HG03520 (cell line): ENCODE data around the gene LRP1B.

Experiments
- ATAC-seq: cut with Tn5 transposase; IDR thresholded peaks from one replicate; pipeline ENCODE4 v1.9.1; 2021; ENCODE audit warnings: mild to moderate bottlenecking, moderate library complexity; ENCODE audit not compliant: unreplicated experiment

LRP1B gene

DNA sequence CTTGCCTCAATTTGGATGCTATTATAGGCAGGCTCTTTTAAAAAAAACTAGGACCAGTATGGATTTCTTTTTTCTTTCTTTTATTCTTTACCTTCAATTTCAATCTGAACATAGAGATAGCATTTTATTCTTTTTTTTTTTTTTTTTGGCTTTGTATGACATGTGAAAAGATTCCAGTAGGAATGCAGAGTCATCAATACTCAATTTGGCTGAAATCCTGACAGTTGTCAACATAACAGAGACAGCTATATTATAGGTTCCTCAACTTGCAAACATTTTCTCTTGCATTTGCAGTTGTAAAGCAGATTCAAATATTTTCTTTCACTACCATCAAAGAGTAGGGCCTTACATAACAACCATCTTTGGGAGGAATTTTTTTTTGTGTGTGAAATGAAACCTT is 334.4 kb downstream of the LRP1B start:
- no peak for ATAC-seq

DNA sequence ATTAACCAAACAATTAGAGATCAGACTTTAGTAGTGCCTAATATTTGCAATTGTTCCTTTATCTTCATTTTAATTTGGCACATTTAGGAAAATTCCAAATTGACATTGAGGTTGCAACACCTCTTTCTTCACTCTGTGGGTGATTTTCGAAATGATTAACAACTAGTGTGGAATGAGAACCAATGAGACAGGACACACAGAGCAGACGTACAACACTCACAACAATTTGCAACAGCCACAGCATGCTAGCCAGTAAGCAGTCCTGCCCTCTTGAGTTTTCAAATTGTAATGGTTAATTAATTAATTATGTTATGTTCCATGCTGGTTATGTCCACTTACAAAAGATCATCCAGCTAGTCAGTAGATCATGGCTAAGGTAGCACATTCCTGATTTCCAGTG is 339.3 kb downstream of the LRP1B start:
- no peak for ATAC-seq

DNA sequence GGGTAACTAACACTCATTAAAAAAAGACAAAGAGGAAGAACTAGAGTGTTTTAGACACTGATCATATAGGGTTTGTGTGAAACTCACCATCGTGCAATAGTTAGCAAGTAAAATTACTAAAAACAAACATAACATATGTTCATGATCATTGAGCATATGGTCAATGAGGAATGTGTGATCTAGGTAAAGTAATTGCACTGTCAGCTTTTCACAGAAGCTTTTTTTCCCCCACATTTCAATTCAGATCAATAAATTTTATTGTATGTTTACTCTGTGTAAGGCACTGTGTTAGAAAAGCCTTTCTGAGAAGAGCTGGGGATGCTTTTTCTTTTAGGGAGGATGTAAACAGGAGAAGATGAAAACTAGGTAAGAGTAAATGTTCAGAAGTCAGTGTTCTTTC is 348.2 kb downstream of the LRP1B start:
- no peak for ATAC-seq

DNA sequence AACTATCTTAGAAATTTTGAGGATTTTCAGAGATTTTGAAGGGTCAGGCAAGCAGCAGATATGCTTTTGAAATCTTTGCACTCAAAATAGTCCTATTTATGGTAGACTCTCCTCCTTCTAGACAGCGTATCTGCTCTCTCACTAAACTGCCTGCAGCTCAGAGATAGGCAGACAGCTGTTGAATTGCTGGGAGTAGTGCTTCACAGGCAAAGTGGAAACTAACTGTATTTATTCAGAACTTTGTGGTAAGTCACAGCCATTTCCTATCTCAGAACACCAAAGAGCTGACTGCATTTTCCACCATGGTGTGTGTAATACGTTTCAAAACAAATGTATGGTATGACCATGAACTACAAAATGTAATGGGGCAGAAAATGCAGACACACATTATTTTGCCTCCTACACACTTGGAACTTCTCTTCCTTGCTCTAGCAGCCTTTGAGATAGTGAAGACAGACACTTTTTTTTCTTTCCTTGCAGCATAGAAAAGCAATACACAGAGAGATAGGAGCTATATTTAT is 352.4 kb downstream of the LRP1B start:
- no peak for ATAC-seq

DNA sequence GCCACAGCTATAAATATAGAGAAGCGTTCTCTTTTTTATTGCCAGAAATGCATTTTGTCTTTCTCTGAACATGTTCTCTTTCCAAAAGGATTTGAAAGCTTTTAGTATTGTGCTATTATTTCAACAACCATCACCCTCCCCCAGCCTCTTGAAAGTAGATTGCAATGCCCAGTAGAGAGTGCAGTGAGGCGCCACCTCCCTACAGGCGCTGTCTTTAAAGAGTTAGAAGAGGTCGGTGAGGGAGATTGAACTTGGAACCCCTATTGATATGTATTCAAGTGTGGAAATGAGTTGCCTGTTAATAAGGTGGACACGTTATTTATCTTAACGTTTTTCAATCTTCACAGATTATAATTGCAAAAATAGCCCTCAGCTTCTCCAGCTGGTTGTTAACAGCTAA is 360.3 kb downstream of the LRP1B start:
- no peak for ATAC-seq

DNA sequence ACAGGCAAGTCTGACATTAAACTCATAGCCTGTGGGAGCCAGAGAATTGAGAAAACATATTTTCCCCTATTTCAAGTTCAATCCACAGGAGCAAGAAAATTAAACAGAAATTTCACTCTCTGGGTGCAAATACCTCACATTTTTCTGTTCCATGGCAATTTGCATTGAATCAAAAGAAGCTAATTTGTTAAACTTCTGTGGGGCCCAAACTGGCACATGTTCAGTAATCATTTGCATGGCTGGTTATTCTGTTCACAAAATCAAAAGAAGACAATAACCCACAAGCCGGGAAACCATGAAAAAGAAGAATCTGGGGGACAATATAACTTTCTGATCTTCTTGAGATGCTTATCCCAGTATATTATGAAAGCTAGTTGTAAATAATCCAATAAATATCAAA is 363.1 kb downstream of the LRP1B start:
- no peak for ATAC-seq

DNA sequence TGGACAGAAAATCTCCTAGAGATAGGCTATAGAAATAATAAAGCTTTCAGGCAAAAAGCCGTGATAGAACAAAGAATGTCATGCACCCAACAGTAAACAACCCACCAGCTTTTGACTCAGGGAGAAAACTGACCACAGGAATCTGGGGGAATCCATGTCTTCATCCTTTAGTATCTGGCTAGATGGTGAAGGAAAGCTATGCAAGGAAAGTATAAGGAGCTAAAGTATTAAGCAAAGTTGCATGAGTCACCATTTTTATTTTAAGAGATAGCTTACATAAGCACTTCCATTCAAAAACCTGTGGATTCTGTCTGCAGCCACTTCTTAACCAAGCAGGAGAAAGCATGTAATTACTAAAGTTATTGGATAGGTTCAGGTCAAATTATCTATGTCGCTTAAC is 363.8 kb downstream of the LRP1B start:
- no peak for ATAC-seq

DNA sequence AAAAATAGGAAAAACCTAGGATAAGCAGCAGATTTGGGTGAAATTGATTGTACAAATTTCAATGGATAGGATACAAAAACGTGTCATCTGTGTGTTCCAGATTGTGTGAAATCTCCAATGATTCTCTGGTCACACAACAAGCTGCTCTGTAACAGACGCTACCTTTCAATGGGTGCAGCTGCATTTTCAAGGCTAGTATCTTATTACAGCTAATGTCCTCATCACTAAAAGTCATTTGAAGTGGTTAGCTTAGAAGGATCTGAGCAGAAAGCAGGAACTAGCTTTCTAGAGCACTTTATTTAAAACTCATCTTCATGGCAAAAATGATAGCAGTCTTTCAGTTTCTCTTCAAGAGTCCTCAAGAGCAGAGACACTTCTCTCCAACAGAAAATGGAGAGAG is 364.6 kb downstream of the LRP1B start:
- no peak for ATAC-seq

DNA sequence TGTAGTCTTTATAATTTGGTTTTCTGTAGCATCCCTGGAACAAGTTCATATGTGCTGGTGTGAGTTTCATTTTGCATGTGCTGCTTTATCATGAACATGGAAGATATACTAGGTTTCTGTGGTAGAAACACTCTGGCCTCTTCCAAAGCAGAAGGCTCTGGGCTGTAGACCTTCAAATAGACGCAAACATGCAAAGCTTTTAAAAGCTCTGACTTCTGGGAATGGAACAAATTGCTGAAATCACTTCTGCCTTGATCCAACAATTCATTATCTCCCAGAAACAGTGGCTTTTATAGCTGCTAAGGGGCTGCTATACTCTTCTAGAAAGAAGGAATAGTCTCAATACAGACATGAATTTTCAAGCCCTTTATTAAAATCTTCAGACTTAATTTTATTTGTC is 382.2 kb downstream of the LRP1B start:
- no peak for ATAC-seq

DNA sequence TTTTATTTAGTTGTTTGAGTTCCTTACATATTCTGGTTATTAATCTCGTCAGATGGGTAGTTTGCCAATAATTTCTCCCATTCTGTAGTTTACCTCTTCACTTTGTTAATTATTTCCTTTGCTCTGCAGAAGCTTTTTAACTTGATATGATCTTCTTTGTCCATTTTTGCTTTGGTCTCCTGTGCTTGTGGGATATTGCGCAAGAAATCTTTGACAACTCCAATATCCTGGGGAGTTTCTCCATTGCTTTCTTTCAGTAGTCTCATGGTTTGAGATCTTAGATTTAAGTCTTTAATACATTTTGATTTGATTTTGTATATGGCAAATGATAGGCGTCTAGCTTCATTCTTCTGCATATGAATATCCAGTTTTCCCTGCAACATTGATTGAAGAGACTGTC is 389.2 kb downstream of the LRP1B start:
- no peak for ATAC-seq

DNA sequence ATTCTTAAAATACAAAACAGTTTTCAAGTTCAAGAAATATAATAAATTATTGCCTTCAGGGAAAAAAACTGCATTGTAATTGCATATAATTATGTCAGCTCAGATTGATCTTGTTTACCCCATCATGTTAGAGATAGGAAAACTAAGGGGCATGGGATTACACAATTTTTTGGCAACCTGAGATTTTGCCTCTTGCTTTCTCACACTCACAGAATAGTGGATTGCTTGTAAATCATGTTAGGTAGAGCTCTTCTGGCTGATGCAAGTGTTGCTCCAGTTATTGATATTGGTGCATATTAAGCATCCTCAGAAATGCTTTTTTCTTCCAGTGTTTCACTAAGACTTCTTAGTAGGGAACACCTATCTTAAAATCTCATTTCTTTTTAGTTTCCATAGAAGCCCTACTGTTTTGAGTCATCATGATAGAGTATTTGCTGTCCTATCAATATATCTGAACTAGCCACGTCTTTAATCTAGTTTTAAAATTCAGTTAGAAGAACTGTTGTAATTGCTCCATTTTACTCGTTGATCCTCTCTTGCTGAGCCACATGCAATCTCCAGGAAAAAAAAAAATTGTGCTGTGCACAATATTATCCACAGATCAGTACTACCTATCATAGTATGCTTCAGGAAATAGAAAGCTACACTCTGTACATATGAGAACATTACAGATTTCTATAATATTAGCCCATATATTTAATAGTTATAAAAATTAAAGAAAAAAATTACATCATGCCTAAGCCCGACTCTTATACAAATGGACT is 393.1 kb downstream of the LRP1B start:
- ATAC-seq, result no peak

DNA sequence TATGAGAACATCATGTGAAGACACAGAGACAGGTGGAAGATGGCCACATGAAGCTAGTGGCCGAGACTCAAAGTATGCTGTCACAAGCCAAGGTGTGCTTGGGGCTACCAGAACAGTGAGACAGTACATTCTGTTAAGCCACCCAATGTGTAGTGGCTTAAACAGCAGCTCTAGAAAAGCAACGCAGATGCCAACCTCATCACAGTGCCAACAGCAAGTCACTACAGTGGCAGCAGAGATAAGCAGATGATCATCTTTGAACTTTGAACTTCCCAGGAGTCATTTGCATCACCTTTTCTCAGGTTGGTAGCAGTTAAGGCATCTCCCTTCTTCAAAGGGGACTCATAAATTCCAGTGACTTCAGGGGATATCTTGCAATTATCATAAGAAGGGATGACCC is 394.4 kb downstream of the LRP1B start:
- ATAC-seq, result no peak

DNA sequence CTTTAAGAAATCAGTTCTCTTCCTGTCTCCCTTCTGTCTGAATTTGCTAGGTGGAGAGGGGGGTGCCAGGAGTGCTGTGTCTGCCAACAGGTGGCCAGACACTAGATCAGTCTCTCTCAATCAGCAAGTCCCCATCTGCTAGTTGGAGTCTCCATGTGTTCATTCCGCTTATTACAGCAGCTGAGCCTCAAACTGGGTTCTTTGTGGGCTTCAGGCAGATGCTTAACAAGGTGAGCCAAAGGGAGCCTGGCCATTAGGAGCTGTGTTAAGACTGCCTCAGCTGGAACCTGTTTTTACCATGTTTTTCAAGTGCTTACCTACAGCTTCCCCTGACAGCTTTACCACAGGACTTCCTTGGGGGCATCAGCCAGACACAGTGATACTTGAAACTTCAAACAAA is 401.9 kb downstream of the LRP1B start:
- ATAC-seq, result no peak

DNA sequence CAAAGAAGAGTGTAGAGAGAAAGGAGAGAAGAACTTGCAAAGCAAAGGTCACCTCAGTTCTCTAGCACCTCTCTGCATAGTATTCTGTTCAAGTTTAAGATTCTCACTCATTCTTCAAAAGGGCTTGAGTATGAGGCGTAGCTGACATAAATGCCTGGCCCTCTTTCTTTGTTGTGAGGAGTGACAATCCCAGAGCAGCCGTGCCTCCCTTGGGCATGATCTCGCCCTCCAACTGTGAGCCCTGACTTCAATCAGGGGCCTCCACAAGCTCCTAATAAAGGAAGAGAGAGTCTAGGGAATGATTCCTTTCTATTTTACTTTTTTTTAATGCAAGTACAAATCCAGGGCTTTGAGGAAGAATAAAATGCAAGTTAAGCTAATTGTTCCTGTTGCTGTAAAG is 402.7 kb downstream of the LRP1B start:
- no peak for ATAC-seq

DNA sequence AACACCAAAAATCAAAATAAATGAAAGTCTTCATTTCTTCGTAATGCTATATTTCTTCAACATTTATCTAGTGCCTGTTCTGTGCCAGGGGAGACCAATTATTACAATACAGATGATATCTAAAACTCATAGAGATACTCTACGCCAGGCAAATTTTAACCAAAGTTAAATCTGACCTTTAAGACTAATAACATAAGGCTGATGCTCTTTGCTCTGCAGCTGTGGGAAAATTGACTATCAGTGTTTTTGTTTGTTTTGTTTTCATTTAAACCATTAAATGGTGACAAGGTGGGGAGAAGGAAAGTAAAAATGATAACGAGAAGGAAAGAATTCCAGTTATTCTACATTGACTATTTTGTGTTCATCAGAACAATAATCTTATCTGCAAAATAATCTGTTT is 406.4 kb downstream of the LRP1B start:
- ATAC-seq, result no peak

DNA sequence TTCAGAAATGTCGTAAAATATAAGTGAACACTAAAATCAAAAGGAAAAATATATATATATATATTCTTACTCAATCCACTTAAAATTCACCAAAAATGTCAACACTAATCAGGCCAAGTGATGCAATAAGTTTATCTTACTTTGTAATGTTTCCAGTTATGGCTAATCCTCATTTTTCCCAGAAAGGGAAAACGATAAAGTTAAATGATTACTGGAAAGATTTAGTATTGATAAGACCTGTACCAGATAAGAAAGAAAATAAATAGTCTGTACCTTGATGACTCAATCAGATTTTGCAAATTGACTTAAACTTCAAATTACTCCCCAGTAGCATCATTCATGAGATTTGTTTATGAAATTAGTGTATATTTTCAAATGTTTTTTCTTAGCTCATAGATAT is 407.0 kb downstream of the LRP1B start:
- no peak for ATAC-seq

DNA sequence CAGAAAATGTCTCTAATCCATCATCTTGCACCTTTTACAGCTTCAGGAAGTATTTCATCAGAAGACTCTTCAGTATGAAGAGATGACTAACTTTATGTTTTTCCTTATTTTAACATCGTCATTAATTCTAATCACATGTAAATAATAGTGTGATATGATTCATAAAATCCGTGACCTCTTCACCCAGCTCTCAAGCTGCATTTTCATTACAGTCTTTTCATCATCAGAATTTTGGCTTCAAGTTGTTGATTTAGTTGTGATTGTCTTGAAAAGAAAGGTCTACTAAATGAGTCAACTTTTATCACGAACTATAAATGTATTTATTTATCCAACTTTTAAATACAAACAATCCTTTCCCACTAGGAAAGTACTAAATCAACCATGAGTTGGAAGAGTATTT is 410.3 kb downstream of the LRP1B start:
- ATAC-seq, result no peak

DNA sequence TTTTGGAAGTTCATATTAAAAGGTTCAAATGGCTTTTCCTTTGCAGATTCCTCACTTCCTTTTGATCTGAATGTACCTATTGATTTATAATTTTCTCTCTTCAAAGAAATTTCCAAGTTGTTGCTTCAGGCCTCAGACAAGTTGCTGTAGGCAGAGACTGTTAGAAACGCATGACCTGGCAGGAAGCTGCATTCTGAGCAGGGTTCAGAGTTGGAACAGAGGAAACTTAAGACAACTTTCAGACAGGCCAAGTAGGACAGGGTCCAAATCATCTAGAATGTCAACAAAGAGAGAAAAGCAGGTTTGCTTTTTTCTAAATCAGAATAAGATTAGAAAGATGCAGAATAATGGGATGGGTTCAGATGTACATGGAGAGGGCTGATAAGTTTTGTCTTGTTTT is 416.3 kb downstream of the LRP1B start:
- no peak for ATAC-seq

DNA sequence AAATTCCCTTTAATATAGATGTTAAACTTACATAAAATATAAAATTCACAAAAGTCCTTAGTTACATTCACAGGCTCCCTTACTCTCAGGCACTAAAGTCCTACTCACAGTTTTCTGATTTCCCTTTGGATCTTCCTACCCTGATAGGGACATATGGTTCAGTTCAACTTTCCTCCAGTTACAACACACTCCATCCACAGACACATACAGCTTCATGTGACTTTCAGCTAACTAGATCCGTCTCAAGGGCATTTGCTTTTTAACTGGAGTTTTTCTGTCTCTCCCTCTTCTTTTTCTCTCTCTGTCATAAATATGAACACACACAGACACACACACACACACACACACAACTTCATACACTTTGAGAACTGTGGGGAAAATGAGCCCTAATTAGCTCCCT is 419.2 kb downstream of the LRP1B start:
- ATAC-seq, result no peak

DNA sequence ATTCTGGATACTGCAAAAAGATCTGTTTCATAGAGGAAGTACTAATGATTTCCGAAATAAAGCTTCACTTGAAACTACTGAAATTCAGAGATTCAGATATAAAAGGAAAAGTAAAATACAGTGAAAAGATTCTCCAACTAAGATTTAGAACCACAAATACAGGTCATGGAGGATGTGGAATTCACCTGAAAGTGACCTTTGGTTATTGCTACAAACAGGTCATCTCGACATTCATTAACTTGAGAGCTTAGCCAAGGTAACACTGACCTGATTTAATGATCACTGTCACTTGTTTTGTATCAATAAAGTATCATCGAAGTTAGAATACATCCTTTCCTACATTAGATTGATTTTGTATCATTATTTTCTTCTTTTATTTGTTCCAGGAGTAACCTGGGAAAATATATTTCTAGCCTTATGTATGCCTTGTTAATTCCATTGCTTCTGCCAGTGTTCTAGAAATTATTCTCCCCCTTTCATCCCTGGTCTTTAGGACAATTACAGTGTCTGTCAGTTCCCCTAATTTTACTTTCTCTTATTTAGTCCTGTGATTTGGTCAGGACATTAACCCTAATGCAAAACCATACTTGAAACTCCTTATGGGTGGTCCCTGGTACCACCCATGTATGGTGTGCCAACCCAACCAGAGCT is 420.1 kb downstream of the LRP1B start:
- no peak for ATAC-seq

DNA sequence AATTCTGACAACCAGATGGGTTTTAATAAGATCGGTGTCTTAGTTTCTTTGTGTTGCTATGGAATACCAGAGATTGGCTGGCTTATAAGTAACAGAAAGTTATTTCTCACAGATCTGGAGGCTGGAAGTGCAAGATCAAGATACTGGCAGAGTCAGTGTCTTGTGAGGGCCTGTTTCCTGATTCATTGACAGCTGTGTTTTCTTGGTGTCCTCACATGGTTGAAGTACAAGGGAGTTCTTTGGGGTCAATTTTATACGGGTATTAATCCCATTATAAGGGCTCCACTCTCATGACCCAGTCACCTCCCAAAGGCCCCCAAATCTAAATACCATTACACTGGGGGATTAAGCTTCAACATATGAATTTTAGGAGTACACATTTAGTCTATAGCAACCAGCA is 421.1 kb downstream of the LRP1B start:
- no peak for ATAC-seq

DNA sequence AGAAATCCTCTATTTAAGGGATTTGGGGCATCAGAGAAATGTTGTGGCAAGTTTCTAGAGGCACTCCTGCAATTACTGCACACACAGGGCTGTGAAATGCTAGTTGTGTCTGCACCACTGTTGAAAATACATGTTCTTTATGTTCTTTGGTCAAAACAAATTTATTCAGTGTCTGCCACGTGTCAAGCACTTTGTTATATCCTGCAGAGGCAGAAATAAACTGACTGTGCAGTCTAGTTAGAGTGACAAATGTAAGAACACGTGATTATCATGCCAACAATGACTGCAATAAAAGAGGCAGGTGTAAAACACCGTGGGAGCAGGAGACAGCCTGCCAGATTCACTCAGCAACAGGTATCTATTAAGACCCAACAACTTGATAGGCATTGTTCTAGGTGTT is 423.3 kb downstream of the LRP1B start:
- no peak for ATAC-seq

DNA sequence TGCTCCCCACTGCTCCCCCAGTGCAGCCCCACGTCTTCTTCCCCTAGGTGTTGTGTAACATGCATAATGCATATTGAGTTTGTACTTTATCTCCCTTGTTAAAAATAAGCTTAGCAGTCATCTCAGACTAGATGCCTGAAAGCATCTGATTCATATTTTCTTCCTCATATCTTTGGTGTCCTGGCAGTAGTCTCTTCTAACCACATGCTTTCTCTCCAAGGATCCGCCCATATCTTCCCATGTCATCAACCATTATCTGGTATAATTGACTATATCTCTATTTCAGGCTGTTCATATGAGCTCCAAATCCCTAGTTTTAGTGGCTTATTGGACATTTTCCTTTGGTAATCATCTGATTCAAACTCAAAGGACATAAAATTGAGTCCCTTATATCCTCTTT is 426.3 kb downstream of the LRP1B start:
- ATAC-seq, result no peak
